Esophagus squamous epithelium (tissue), 5 donors: ENCODE data around the gene TMEM98. TPM values are rescaled to one million over a fixed set of nuclear protein-coding genes. Genes with fewer than 3 reads are reported as not detected.
"Not testable (repeated sequence)": the region's sequence is repeated elsewhere in the genome, so short reads cannot be mapped to it uniquely, and the experiment has no call there.

Source experiments
- DNase-seq: peaks from one replicate; lab custom pipeline; 2025; lab: John Stamatoyannopoulos, UW
- H3K27ac ChIP-seq, 4 donors: fragments of 200-600 bp; sonication (generic); one replicate each; pipeline ENCODE4 v1.5.1; 2016 to 2019; ENCODE audit warnings: mild to moderate bottlenecking in 1 of 4
- H3K27me3 ChIP-seq, 4 donors: fragments of 200-600 bp; sonication (generic); 1 replicate in 3 of 4; 2 replicates in 1 of 4; pipeline versions ENCODE4 v1.5.1 to v1.6.0; 2017 to 2021; ENCODE audit warnings: antibody characterized with exemption in 1 of 4
- H3K36me3 ChIP-seq, 3 donors: fragments of 200-600 bp; sonication (generic); one replicate each; pipeline ENCODE4 v1.5.1; 2016 to 2019
- H3K4me1 ChIP-seq, 3 donors: fragments of 200-600 bp; sonication (generic); one replicate each; pipeline ENCODE4 v1.5.1; 2017 to 2019
- H3K4me3 ChIP-seq, 4 donors: fragments of 200-600 bp; sonication (generic); 1 replicate in 3 of 4; 2 replicates in 1 of 4; pipeline ENCODE4 v1.5.1; 2016 to 2019; ENCODE audit warnings: mild to moderate bottlenecking in 2 of 4, moderate library complexity in 1 of 4
- H3K9me3 ChIP-seq, 3 donors: fragments of 200-600 bp; sonication (generic); one replicate each; pipeline ENCODE4 v1.5.1; 2016 to 2019
- POLR2A ChIP-seq, 4 donors: fragments of 450-650 bp; IDR thresholded peaks; one replicate each; pipeline ENCODE4 v1.6.1; 2017; ENCODE audit warnings: antibody characterized with exemption in 4 of 4, mild to moderate bottlenecking in 4 of 4, moderate library complexity in 3 of 4
- WGBS, 2 donors: methylation state at CpG; one replicate each; pipeline ENCODE4 v1.1.5; 2018; 5-methylcytosine and 5-hydroxymethylcytosine counted together
- intact Hi-C: fragments of 100-400 bp; cut with DNase I; formaldehyde crosslinking; loops from one replicate; pipeline ENCODE4 v1.15.0; 2022
- total RNA-seq, 4 donors: library from RNA; depleted of rRNA; stranded (reverse); fragments of >200 nt; gene quantifications; one replicate each; pipeline ENCODE4 v1.1.0, GENCODE V29; 2016
- TF ChIP-seq, protein P1 (sequence below), 6 experiments: fragments of 450-650 bp in 4 of 6; fragments of 200-600 bp in 2 of 6; sonication (generic) in 2 of 6; IDR thresholded peaks; one replicate each; pipeline ENCODE4 v1.5.1; 2016 to 2019; ENCODE audit warnings: antibody characterized with exemption in 6 of 6, mild to moderate bottlenecking in 4 of 6, moderate library complexity in 4 of 6
- donor health status: DM: yes; HTN: yes; CAD: no.

Gene TMEM98
- total RNA-seq, 4 donors from 2014 or later: 6.4 to 61.4 (median 27.8) TPM

DNA sequence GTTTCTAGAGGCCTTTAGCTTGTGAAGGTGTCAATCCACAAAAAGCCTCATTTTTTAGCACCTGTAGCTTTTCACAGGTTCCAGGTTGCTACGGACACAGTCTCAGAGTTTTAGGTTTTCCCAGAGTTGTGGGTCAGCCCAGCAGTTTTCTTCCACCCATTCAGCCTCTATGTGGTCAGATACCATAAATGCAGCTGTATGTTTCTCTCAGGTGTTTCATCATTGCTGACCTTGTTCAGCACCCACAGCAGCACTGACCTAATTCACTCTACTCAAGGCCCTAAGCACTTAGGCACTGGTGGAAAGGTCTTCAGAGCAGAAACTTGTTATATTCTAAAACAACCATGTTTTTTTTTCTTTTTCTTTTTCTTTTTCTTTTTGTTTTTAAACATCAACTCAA, 48.7 kb downstream of the TMEM98 start:
- peaks cover 0 to 6% (median 6%) of the 10 kb centered on the region in 3 donors for H3K9me3 ChIP-seq
- H3K27me3 ChIP-seq: peaks cover 0 to 4% (median 0%) of the 10 kb centered on the region in 4 donors
- no peak for DNase-seq
- WGBS, 2 donors: 77 to 100% methylated on average over 1 of the region's 1 CpG
- no peaks in the 10 kb centered on the region for H3K36me3 ChIP-seq
- intact Hi-C loops: no loop called here
- no peak overlapping the region for H3K27ac ChIP-seq
- no peaks in the 10 kb centered on the region for H3K4me1 ChIP-seq
- no peak overlapping the region for H3K4me3 ChIP-seq
- TF ChIP-seq, protein P1, sequence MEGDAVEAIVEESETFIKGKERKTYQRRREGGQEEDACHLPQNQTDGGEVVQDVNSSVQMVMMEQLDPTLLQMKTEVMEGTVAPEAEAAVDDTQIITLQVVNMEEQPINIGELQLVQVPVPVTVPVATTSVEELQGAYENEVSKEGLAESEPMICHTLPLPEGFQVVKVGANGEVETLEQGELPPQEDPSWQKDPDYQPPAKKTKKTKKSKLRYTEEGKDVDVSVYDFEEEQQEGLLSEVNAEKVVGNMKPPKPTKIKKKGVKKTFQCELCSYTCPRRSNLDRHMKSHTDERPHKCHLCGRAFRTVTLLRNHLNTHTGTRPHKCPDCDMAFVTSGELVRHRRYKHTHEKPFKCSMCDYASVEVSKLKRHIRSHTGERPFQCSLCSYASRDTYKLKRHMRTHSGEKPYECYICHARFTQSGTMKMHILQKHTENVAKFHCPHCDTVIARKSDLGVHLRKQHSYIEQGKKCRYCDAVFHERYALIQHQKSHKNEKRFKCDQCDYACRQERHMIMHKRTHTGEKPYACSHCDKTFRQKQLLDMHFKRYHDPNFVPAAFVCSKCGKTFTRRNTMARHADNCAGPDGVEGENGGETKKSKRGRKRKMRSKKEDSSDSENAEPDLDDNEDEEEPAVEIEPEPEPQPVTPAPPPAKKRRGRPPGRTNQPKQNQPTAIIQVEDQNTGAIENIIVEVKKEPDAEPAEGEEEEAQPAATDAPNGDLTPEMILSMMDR (IDR thresholded peaks at IDR 0.05): no peak
- TF ChIP-seq POLR2A (IDR thresholded peaks at IDR 0.05): no peak

DNA sequence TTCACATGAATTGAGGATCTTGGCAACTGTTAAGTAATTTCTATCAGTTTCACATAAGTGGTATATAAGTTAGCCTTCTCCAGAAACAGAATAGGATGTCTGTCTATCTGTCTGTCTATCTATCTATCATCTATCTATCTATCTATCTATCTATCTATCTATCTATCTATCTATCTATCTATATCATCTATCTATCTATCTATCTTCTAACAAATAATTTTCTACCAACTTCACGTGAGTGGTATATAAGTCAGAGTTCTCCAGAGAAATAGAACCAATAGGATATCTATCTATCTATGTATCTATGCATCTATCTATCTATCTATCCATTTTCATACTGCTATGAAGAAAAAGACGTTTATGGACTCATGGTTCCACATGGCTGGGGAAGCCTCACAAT, 52.3 kb downstream of the TMEM98 start:
- no peak for TF ChIP-seq POLR2A (IDR thresholded peaks at IDR 0.05)
- TF ChIP-seq, protein P1 (IDR thresholded peaks at IDR 0.05): no peak
- Histone ChIP-seq H3K9me3 (peaks cover 0 to 10% (median 8%) of the 10 kb centered on the region in 3 donors), H3K27me3 (peaks cover 0 to 4% (median 0%) of the 10 kb centered on the region in 4 donors), H3K4me3 (no peak overlapping the region), H3K4me1 (no peaks in the 10 kb centered on the region), H3K36me3 (no peaks in the 10 kb centered on the region), H3K27ac (no peak overlapping the region)
- intact Hi-C loops: no loop called here
- no peak for DNase-seq
- 59 to 78% methylated on average over 2 of the region's 2 CpGs for WGBS, 2 donors

DNA sequence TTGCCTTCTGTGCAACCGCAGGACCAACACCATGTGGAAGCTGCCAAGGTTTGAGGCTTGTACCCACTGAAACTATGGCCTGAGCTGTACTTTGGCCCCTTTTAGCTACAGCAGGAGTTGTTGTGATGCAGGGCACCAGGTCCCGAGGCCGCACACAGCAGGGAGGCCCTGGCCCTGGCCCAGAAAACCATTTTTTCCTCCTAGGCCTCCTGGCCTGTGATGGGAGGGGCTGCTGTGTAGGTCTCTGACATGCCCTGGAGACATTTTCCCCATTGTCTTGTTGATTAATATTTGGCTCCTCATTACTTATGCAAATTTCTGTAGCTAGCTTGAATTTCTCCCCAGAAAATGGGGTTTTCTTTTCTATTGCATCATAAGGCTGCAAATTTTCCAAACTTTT, 53.7 kb downstream of the TMEM98 start:
- H3K9me3 ChIP-seq, H3K4me1 ChIP-seq, H3K27ac ChIP-seq, H3K4me3 ChIP-seq, H3K27me3 ChIP-seq, intact Hi-C loops, H3K36me3 ChIP-seq, DNase-seq: not testable (repeated sequence)
- WGBS, 2 donors: 43 to 87% methylated on average over 2 to 3 of the region's 3 CpGs

DNA sequence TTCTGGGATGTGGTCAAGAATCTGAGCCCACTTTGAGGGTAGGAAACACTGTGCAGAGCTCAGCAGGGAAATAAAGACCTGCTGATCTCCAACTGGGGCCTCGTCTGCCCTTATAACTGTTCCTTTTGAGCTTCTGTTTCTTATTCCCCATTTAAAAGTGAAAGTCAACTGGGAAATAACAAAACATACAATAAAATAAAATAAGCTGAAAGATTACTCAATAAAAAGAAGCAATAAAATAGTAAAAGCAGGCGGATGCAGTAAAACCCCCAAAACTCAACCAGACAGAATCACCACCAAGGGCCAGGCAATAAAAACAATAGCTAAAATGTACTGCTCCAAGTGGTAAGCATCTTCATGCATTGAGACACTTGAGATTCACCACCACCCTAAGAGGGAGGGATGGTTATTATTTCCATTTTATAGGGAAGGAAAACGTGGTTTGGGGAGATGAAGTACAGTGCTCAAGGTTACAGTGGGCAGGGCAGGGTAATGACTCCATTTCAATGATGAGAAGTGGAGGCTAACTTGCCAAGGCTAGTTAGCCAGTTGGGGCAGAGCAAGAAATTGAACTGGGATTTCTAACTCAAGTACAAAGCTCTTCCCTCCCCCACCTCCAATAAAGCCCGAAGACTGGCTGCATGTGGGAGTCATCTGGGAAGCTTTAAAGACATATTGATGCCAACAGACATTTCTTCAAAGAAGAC, 57.2 kb downstream of the TMEM98 start:
- WGBS, 2 donors: 70 to 78% methylated on average over 4 of the region's 4 CpGs
- Histone ChIP-seq H3K9me3 (peaks cover 0 to 17% (median 17%) of the 10 kb centered on the region in 3 donors), H3K4me1 (no peaks in the 10 kb centered on the region), H3K4me3 (no peak overlapping the region), H3K36me3 (no peaks in the 10 kb centered on the region), H3K27me3 (peaks cover 0 to 4% (median 0%) of the 10 kb centered on the region in 4 donors), H3K27ac (no peak overlapping the region)
- intact Hi-C loops: no loop called here
- no peak for TF ChIP-seq POLR2A (IDR thresholded peaks at IDR 0.05)
- TF ChIP-seq, protein P1 (IDR thresholded peaks at IDR 0.05): no peak
- DNase-seq: no peak

DNA sequence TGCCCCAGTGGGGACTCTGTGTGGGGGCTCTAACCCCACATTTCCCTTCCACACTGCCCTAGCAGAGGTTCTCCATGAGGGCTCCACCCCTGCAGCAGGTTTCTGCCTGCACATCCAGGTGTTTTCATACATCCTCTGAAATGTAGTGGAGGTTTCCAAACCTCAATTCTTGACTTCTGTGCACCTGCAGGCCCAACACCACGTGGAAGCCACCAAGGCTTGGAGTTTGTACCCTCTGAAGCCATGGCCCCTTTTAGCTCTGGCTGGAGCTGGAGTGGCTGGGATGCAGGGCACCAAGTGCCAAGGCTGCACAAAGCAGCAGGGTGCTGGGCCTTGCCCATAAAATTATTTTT, 59.5 kb downstream of the TMEM98 start:
- H3K4me1 ChIP-seq, DNase-seq, H3K27ac ChIP-seq, H3K36me3 ChIP-seq, H3K27me3 ChIP-seq, H3K4me3 ChIP-seq, H3K9me3 ChIP-seq, intact Hi-C loops: not testable (repeated sequence)
- WGBS, 2 donors: no CpG with 5 or more reads among the region's 1 CpG

DNA sequence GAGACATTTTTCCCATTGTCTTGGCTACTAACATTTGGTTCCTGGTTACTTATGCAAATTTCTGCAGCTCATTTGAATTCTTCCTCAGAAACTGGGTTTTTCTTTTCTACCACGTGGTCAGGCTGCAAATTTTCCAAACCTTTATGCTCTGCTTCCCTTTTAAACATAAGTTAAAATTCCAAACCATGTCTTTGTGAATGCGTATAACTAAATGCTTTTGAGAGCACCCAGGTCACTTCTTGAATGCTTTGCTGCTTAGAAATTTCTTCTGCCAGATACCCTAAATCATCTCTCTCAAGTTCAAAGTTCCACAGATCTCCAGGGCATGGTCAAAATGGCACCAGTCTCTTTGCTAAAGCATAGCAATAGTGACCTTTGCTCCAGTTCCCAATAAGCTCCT, 59.9 kb downstream of the TMEM98 start:
- H3K4me3 ChIP-seq, H3K9me3 ChIP-seq, H3K4me1 ChIP-seq, DNase-seq, intact Hi-C loops, H3K36me3 ChIP-seq, H3K27me3 ChIP-seq, H3K27ac ChIP-seq: not testable (repeated sequence)
- WGBS, 2 donors: 57 to 61% methylated on average over 2 of the region's 2 CpGs
